ENCODE measurements around the gene PRIM2.
"Not testable (repeated sequence)": the region's sequence is repeated elsewhere in the genome, so short reads cannot be mapped to it uniquely, and the experiment has no call there.

GRCh38 chr6:57471314-57471864 is 154.0 kb downstream of the PRIM2 start:
- TF ChIP-seq KAT7 (CRISPR knock-in tag; IDR thresholded peaks at IDR 0.05; ENCODE audit: borderline replicate concordance); ZBTB8A (IDR thresholded peaks at IDR 0.05; ENCODE audit: partially characterized antibody); POLR2AphosphoS5 (IDR thresholded peaks at IDR 0.05; ENCODE audit: control insufficient read depth, insufficient read depth, low read depth, low read length); HMG20A (CRISPR knock-in tag; conservative IDR thresholded peaks at IDR 0.05); E2F4 (CRISPR knock-in tag; IDR thresholded peaks at IDR 0.05; ENCODE audit: low read depth); CEBPZ (IDR thresholded peaks at IDR 0.05; ENCODE audit: borderline replicate concordance, low read depth, low read length); PATZ1 (CRISPR knock-in tag; IDR thresholded peaks at IDR 0.05; ENCODE audit: borderline replicate concordance); ZBTB1 (CRISPR knock-in tag; IDR thresholded peaks at IDR 0.05; ENCODE audit: borderline replicate concordance, low read depth); POLR2A (conservative IDR thresholded peaks at IDR 0.05); ZBTB11 (CRISPR knock-in tag; IDR thresholded peaks at IDR 0.05); RBM17 (IDR thresholded peaks at IDR 0.05; ENCODE audit: borderline replicate concordance, low read depth, low read length); HIVEP1 (CRISPR knock-in tag; IDR thresholded peaks at IDR 0.05); ZC3H4 (CRISPR knock-in tag; IDR thresholded peaks at IDR 0.05; ENCODE audit: borderline replicate concordance): not testable (repeated sequence)
